D721Med (cell line): ENCODE data around the gene LRRN2.
"Not testable (repeated sequence)": the region's sequence is repeated elsewhere in the genome, so short reads cannot be mapped to it uniquely, and the experiment has no call there.

Experiments
- DNase-seq: peaks from one replicate; pipeline ENCODE4 v3.0.0; 2011; ENCODE audit warnings: low spot score; ENCODE audit not compliant: insufficient read length
- FAIRE-seq: peaks from 2 replicates; lab custom pipeline; 2011; peaks lifted over from hg19 to GRCh38; lab: Jason Lieb, UNC
- CTCF ChIP-seq: IDR thresholded peaks from 2 replicates; pipeline ENCODE4 v1.5.1; 2012; ENCODE audit warnings: mild to moderate bottlenecking, control low read depth; ENCODE audit not compliant: insufficient read depth; ENCODE audit errors: missing control alignments

LRRN2 gene

GRCh38 chr1:204641936-204642335 lies 43.6 kb downstream of the LRRN2 start:
- TF ChIP-seq CTCF, result no peak
- no peak for FAIRE-seq
- DNase-seq, result no peak

GRCh38 chr1:204641455-204641854 lies 44.1 kb downstream of the LRRN2 start:
- no peak for TF ChIP-seq CTCF
- FAIRE-seq, result peak; percentile 16
- no peak for DNase-seq

- DNase-seq (no peak), FAIRE-seq (peak; percentile 58)
- TF ChIP-seq CTCF, result no peak
Measured at GRCh38 chr1:204640578-204640977, 45.0 kb downstream of the LRRN2 start.

- FAIRE-seq (no peak), DNase-seq (no peak)
- no peak for TF ChIP-seq CTCF
Measured at GRCh38 chr1:204634260-204634910, 51.2 kb downstream of the LRRN2 start.

GRCh38 chr1:204633665-204634064 lies 51.9 kb downstream of the LRRN2 start:
- no peak for FAIRE-seq
- TF ChIP-seq CTCF, result no peak
- no peak for DNase-seq

- no peak for FAIRE-seq
- no peak for TF ChIP-seq CTCF
- no peak for DNase-seq
Measured at GRCh38 chr1:204630132-204630905, 55.2 kb downstream of the LRRN2 start.

- not testable (repeated sequence) for FAIRE-seq, DNase-seq
Measured at GRCh38 chr1:204629459-204629858, 56.1 kb downstream of the LRRN2 start.
